Neuronal stem cell (in vitro differentiated cells): ENCODE measurements around the gene BCAR1.
"Not testable (repeated sequence)": the region's sequence is repeated elsewhere in the genome, so short reads cannot be mapped to it uniquely, and the experiment has no call there.

ENCODE experiments used
- DNase-seq: peaks from one replicate; pipeline ENCODE4 v3.0.0-alpha.2; 2013; ENCODE audit warnings: low spot score
- H2AFZ ChIP-seq: one replicate; pipeline ENCODE4 v1.6.1; 2013; ENCODE audit warnings: mild to moderate bottlenecking, low read length, inconsistent platforms
- H2AK5ac ChIP-seq: 2 replicates; pipeline ENCODE4 v1.6.1; 2013; ENCODE audit warnings: low read depth, mild to moderate bottlenecking, inconsistent platforms, low read length, moderate library complexity, mixed read lengths
- H2BK120ac ChIP-seq: 2 replicates; pipeline ENCODE4 v1.6.1; 2013; ENCODE audit warnings: low read depth, mild to moderate bottlenecking, inconsistent platforms, low read length, moderate library complexity, mixed read lengths
- H2BK12ac ChIP-seq: one replicate; pipeline ENCODE4 v1.6.1; 2013; ENCODE audit warnings: low read length, inconsistent platforms
- H2BK15ac ChIP-seq: 2 replicates; pipeline ENCODE4 v1.6.1; 2013; ENCODE audit warnings: mild to moderate bottlenecking, low read length, inconsistent platforms, mixed read lengths
- H2BK5ac ChIP-seq: one replicate; pipeline ENCODE4 v1.6.1; 2013; ENCODE audit warnings: inconsistent platforms, mild to moderate bottlenecking, low read length, moderate library complexity
- H3K14ac ChIP-seq: one replicate; pipeline ENCODE4 v1.6.1; 2013; ENCODE audit warnings: low read length, inconsistent platforms
- H3K18ac ChIP-seq: 2 replicates; pipeline ENCODE4 v1.6.1; 2013; ENCODE audit warnings: low read length, inconsistent platforms
- H3K23ac ChIP-seq: 2 replicates; pipeline ENCODE4 v1.6.1; 2013; ENCODE audit warnings: low read depth, mild to moderate bottlenecking, mixed read lengths, low read length, inconsistent platforms; ENCODE audit not compliant: poor library complexity
- H3K27ac ChIP-seq: replicated peaks from 3 replicates; pipeline ENCODE4 v1.5.1; 2013; ENCODE audit warnings: low read length, inconsistent platforms
- H3K27me3 ChIP-seq, 3 experiments: 2 replicates each; pipeline ENCODE4 v1.6.1; 2013; ENCODE audit warnings: low read length in 3 of 3, mild to moderate bottlenecking in 2 of 3, inconsistent platforms in 1 of 3, low read depth in 1 of 3, mixed read lengths in 1 of 3, moderate library complexity in 1 of 3; ENCODE audit not compliant: control insufficient read depth in 3 of 3, insufficient read depth in 3 of 3
- H3K36me3 ChIP-seq, 2 donors: replicated peaks in 1 of 2; 2 replicates each; pipeline ENCODE4 v1.6.1; 2013; ENCODE audit warnings: low read length in 2 of 2; ENCODE audit not compliant: control insufficient read depth in 2 of 2, insufficient read depth in 2 of 2
- H3K4ac ChIP-seq: 2 replicates; pipeline ENCODE4 v1.6.1; 2013; ENCODE audit warnings: inconsistent platforms, mild to moderate bottlenecking, low read length, moderate library complexity
- H3K4me1 ChIP-seq, 2 donors: 1 replicate in 1 of 2; 2 replicates in 1 of 2; pipeline ENCODE4 v1.6.1; 2013; ENCODE audit warnings: low read length in 2 of 2, low read depth in 1 of 2; ENCODE audit not compliant: control insufficient read depth in 2 of 2, insufficient read depth in 1 of 2
- H3K4me2 ChIP-seq: one replicate; pipeline ENCODE4 v1.6.1; 2013; ENCODE audit warnings: mild to moderate bottlenecking, low read length, inconsistent platforms; ENCODE audit not compliant: insufficient read depth, poor library complexity, severe bottlenecking
- H3K4me3 ChIP-seq, 2 donors: 2 replicates each; pipeline ENCODE4 v1.5.1; 2013; ENCODE audit warnings: low read length in 2 of 2, mild to moderate bottlenecking in 2 of 2, inconsistent platforms in 1 of 2, moderate library complexity in 1 of 2
- H3K79me1 ChIP-seq: one replicate; pipeline ENCODE4 v1.6.1; 2013; ENCODE audit warnings: low read depth, mild to moderate bottlenecking, inconsistent platforms, low read length, moderate library complexity
- H3K9ac ChIP-seq: one replicate; pipeline ENCODE4 v1.6.1; 2013; ENCODE audit warnings: mild to moderate bottlenecking, low read depth, low read length, inconsistent platforms; ENCODE audit not compliant: poor library complexity
- H3K9me3 ChIP-seq, 2 donors: replicated peaks in 1 of 2; 2 replicates each; pipeline versions ENCODE3 to v1.6.1; 2013; ENCODE audit warnings: low read length in 2 of 2, mild to moderate bottlenecking in 2 of 2, inconsistent platforms in 1 of 2, low read depth in 1 of 2, mixed read lengths in 1 of 2, moderate library complexity in 1 of 2; ENCODE audit not compliant: control insufficient read depth in 2 of 2, insufficient read depth in 1 of 2
- H4K8ac ChIP-seq: one replicate; pipeline ENCODE4 v1.6.1; 2013; ENCODE audit warnings: low read depth, mild to moderate bottlenecking, inconsistent platforms, low read length, moderate library complexity
- H4K91ac ChIP-seq: one replicate; pipeline ENCODE4 v1.6.1; 2013; ENCODE audit warnings: low read length, low read depth, mild to moderate bottlenecking, inconsistent platforms; ENCODE audit not compliant: poor library complexity
- WGBS, 2 donors: extraction: QIAGEN DNeasy Blood & Tissue Kit; methylation state at CpG; one replicate each; pipeline ENCODE4 v1.1.7; 2013; ENCODE audit warnings: missing lambda C conversion rate in 2 of 2, mixed read lengths in 1 of 2; ENCODE audit not compliant: insufficient read length in 2 of 2, insufficient replicate concordance in 1 of 2; ENCODE audit errors: extremely low coverage in 2 of 2; 5-methylcytosine and 5-hydroxymethylcytosine counted together

The BCAR1 gene

DNA sequence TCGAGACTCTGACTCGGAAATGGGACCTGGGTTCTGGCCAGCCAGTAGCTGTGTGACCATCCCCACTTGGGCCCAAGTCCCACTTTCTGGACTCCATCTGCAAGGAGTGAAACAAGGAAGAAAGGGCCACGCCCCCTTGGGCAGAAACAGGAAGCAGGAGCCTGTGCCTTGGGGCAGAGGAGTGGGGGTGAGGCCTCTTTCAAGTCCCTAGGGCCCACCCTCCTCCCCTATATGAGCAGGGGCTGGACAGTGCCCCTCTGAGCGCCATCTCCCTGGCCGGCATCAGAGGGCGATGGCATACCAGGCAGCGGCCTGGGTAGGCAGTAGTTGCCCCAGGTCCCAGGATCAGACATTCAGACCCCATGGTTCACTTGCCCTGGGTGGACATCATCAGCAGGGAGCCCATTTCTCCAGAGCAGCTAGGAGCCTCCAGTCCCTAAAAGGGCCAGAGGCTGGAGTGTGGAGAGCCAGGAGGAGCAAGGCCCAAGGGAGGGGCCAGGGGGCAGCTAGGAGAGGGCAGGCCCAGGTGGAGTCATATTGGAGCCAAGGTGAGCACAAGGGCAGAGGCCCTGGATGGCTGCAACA, 7.1 kb downstream of the BCAR1 start:
- no peaks in the 10 kb centered on the region for H3K9me3 ChIP-seq
- H3K4me3 ChIP-seq, result no peak overlapping the region
- H2AFZ ChIP-seq, result no peak overlapping the region
- WGBS, 2 donors, result no CpG with 5 or more reads among the region's 7 CpGs
- H4K8ac ChIP-seq, result no peak overlapping the region
- H3K27me3 ChIP-seq, result no peaks in the 10 kb centered on the region
- no peak overlapping the region for H3K4me2 ChIP-seq
- no peak overlapping the region for H2BK12ac ChIP-seq
- no peak overlapping the region for H2BK120ac ChIP-seq
- no peak for DNase-seq
- no peak overlapping the region for H4K91ac ChIP-seq
- H3K18ac ChIP-seq, result peak overlapping the region; percentile 92
- H3K9ac ChIP-seq, result peak overlapping the region; percentile 71
- H2BK15ac ChIP-seq, result no peak overlapping the region
- no peak overlapping the region for H3K4ac ChIP-seq
- peak overlapping the region; percentile 72 for H2AK5ac ChIP-seq
- peaks cover 22 to 75% of the 10 kb centered on the region in 2 donors for H3K36me3 ChIP-seq
- peak overlapping the region; percentile 69 for H2BK5ac ChIP-seq
- no peak overlapping the region for H3K14ac ChIP-seq
- H3K4me1 ChIP-seq, result peaks cover 52 to 53% of the 10 kb centered on the region in 2 donors
- H3K79me1 ChIP-seq, result peaks cover 47% of the 10 kb centered on the region
- H3K27ac ChIP-seq, result peak overlapping the region; percentile 92
- no peak overlapping the region for H3K23ac ChIP-seq

DNA sequence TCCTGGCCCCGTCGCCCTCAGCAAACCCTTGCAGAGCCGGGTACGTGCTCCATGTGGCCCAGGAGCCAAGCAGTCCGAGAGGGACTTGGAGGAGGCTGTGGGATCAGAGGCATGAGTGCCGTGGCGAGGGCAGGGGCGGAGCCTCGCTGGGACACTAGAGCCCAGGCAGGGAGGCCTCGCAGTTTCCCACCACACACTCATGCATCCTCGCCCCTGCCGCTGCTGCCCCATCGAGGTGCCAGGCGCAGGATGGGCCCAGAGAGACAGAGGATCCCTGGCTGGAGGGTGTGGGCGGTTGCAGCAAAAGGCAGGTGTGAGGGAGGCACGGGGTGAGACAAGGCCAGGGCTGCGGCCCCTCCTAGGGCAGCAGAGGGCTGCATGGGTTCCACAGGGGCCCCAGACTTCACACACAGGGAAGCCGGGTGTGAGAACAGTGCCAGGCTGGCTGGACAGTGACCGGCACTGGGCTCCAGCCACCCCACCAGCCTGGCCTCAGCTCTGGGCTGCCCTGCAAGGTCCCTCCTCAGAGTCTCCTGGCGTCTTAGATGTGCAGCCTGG, 7.7 kb downstream of the BCAR1 start:
- H3K14ac ChIP-seq, result peak overlapping the region; percentile 91
- peaks cover 22 to 75% of the 10 kb centered on the region in 2 donors for H3K36me3 ChIP-seq
- H2BK12ac ChIP-seq, result peak overlapping the region; percentile 80
- H2BK120ac ChIP-seq, result peak overlapping the region; percentile 65
- no peak for DNase-seq
- peak overlapping the region; percentile 69 for H2BK5ac ChIP-seq
- H3K18ac ChIP-seq, result peak overlapping the region; percentile 92
- H3K4me1 ChIP-seq, result peaks cover 52% of the 10 kb centered on the region in 2 donors
- H3K79me1 ChIP-seq, result peaks cover 43% of the 10 kb centered on the region
- no peaks in the 10 kb centered on the region for H3K9me3 ChIP-seq
- H3K23ac ChIP-seq, result peak overlapping the region; percentile 81
- H3K4me2 ChIP-seq, result no peak overlapping the region
- H3K4ac ChIP-seq, result peak overlapping the region; percentile 85
- no peak overlapping the region for H3K27ac ChIP-seq
- H3K9ac ChIP-seq, result peak overlapping the region; percentile 65
- no peak overlapping the region for H2AFZ ChIP-seq
- no CpG with 5 or more reads among the region's 20 CpGs for WGBS, 2 donors
- no peak overlapping the region for H3K4me3 ChIP-seq
- H2AK5ac ChIP-seq, result peak overlapping the region; percentile 72
- H3K27me3 ChIP-seq, result no peaks in the 10 kb centered on the region
- H4K8ac ChIP-seq, result no peak overlapping the region
- peak overlapping the region; percentile 27 for H2BK15ac ChIP-seq
- no peak overlapping the region for H4K91ac ChIP-seq

DNA sequence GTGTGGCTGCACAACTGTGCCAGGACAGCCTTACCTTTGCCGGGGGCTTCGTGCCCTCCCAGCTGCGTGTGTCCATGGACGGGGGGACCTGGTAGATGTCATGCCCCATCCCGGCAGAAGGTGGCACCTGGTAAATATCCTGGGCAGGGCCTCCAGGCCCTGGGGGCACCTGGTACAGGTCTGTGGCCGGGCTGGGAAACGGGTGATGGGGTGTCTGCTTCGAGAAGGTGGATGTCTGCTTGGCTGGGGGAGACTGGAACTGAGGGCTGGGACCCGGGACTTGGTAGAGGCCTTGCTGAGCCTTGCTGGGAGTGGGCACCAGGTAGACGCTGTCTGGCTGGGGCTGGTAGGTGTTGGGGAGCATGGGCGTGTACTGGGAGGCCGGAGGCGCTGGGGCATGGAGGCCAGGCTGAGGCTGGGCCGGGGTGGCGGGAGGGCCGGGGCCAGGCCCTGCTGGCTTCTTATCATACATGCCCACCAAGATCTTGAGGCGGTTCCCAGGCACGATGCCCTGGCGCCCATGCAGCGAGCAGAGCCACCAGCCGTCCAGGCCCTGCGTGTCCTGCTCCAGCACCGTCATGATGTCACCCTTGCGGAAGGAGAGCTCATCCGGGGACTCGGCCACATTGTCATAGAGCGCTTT, 8.9 kb downstream of the BCAR1 start:
- not testable (repeated sequence) for H3K4ac ChIP-seq, H4K91ac ChIP-seq, H3K23ac ChIP-seq, H2AFZ ChIP-seq, H3K27me3 ChIP-seq, H3K4me2 ChIP-seq, H3K18ac ChIP-seq, H2AK5ac ChIP-seq, H3K27ac ChIP-seq, H4K8ac ChIP-seq, H3K9me3 ChIP-seq, H2BK120ac ChIP-seq, H2BK15ac ChIP-seq, H2BK12ac ChIP-seq, DNase-seq, H3K14ac ChIP-seq
- Histone ChIP-seq H3K4me3 (peak overlapping the region in 1 of 2 donors; percentile 14), H2BK5ac (peak overlapping the region; percentile 69), H3K4me1 (peaks cover 48 to 54% of the 10 kb centered on the region in 2 donors), H3K36me3 (peaks cover 22 to 77% of the 10 kb centered on the region in 2 donors), H3K79me1 (peaks cover 43% of the 10 kb centered on the region), H3K9ac (peak overlapping the region; percentile 35)
- WGBS, 2 donors, result no CpG with 5 or more reads among the region's 27 CpGs

DNA sequence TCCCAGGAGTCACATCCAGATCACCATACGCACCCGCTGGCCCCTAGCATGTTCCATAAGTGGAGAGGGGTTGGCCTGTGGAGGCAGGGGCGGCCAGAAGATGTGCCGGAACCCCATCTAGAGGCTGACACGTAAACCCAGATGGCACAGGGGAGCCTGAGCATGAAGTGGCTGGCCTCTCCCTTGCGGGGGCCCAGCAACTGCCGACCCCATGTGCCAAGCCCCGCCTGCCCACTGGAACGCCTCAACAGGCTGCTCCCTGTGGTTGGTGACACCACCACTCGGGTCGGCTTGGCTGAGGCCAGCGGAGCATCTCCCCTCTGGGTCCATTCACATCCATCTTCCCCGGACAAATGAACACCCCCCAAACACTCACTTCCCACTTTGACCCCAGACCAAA, 9.5 kb downstream of the BCAR1 start:
- no peak overlapping the region for H2BK15ac ChIP-seq
- H4K8ac ChIP-seq, result no peak overlapping the region
- no peak overlapping the region for H3K4me2 ChIP-seq
- H3K4me1 ChIP-seq, result peaks cover 46 to 51% of the 10 kb centered on the region in 2 donors
- no CpG with 5 or more reads among the region's 13 CpGs for WGBS, 2 donors
- no peak overlapping the region for H3K27ac ChIP-seq
- H3K18ac ChIP-seq, result no peak overlapping the region
- H2AK5ac ChIP-seq, result no peak overlapping the region
- H3K23ac ChIP-seq, result no peak overlapping the region
- no peak overlapping the region for H2BK12ac ChIP-seq
- no peak overlapping the region for H4K91ac ChIP-seq
- H3K4ac ChIP-seq, result no peak overlapping the region
- peak overlapping the region; percentile 17 for H3K9ac ChIP-seq
- no peak overlapping the region for H2BK5ac ChIP-seq
- H3K27me3 ChIP-seq, result no peaks in the 10 kb centered on the region
- H3K4me3 ChIP-seq, result no peak overlapping the region
- peak overlapping the region; percentile 31 for H3K14ac ChIP-seq
- H3K79me1 ChIP-seq, result peaks cover 43% of the 10 kb centered on the region
- H2BK120ac ChIP-seq, result no peak overlapping the region
- H3K9me3 ChIP-seq, result no peaks in the 10 kb centered on the region
- H3K36me3 ChIP-seq, result peaks cover 26 to 77% of the 10 kb centered on the region in 2 donors
- no peak overlapping the region for H2AFZ ChIP-seq
- DNase-seq, result no peak
